ENCODE measurements around the gene SERPINB6. TPM values are rescaled to one million over a fixed set of nuclear protein-coding genes. Genes with fewer than 3 reads are reported as not detected.
"Not testable (repeated sequence)": the region's sequence is repeated elsewhere in the genome, so short reads cannot be mapped to it uniquely, and the experiment has no call there.

SERPINB6 gene
- polyA plus RNA-seq, 1 donor (not counting 4 experiments of a cell fraction or from before 2014, with no cell fraction given) = 66.4 TPM

DNA sequence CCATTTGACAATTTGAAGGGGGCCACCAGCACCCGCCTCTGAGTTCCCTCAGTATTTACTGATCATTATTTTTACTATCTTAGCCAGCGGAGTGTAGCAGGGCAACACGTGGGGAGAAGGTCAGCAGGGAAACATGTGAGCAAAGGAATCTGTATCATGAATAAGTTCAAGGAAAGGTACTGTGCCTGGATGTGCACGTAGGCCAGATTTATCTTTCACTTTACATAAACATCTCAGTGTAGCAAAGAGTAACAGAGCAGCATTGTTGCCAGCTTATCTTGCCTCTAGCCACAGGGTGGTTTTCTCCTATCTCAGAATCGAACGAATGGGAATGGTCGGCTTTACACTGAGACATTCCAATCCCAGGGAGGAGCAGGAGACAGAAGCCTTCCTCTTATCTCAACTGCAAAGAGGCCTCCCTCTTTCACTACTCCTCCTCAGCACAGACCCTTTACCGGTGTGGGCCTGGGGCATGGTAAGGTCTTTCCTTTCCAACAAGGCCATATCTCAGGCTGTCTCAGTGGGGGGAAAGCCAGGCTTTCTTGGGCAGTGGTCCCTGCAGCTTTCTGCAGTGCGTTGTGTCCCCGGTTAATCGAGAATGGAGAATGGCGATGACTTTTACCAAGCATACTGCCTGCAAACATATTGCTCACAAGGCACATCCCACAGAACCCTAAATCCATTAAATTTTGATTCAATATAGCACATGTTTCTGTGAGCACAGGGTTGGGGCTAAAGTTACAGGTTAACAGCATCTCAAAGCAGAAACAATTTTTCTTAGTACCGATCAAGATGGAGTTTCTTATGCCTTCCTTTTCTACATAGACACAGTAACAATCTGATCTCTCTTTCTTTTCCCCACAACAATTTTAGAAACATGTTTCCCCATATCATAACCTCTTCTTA, 45.3 kb downstream of the SERPINB6 start:
- H3K4me3 ChIP-seq (ENCODE audit: control insufficient read depth in 2 of 3, extremely low read depth in 1 of 3, insufficient read depth in 2 of 3, low read depth in 1 of 3, low read length in 3 of 3); H3K4me1 ChIP-seq (ENCODE audit: control insufficient read depth, extremely low read depth, insufficient read depth, low read length); DNase-seq (ENCODE audit: low read depth, low spot score); H3K27me3 ChIP-seq (ENCODE audit: control insufficient read depth, extremely low read depth, insufficient read depth, low read length); H3K4me2 ChIP-seq (ENCODE audit: control insufficient read depth, extremely low read depth, insufficient read depth, low read depth, low read length); H3K9ac ChIP-seq (ENCODE audit: control insufficient read depth, extremely low read depth, insufficient read depth, low read length); dilution Hi-C loops (cut with MboI; ENCODE audit: extremely low pct_ligation_motif_present, low sequenced_read_pairs); H3K36me3 ChIP-seq (ENCODE audit: control insufficient read depth in 2 of 2, extremely low read depth in 1 of 2, insufficient read depth in 2 of 2, low read length in 2 of 2); H3K9me3 ChIP-seq (ENCODE audit: control insufficient read depth, low read depth, low read length); H3K9me1 ChIP-seq (ENCODE audit: control insufficient read depth, extremely low read depth, insufficient read depth, low read length); H3K27ac ChIP-seq (ENCODE audit: control insufficient read depth, insufficient read depth, low read length); H3K79me2 ChIP-seq (ENCODE audit: control insufficient read depth, insufficient read depth, low read length); H4K20me1 ChIP-seq (ENCODE audit: control insufficient read depth, extremely low read depth, insufficient read depth, low read length): not testable (repeated sequence)
- H2AFZ ChIP-seq (ENCODE audit: control insufficient read depth, low read length) = peak overlapping the region; percentile 66
- FAIRE-seq = peak; percentile 43

DNA sequence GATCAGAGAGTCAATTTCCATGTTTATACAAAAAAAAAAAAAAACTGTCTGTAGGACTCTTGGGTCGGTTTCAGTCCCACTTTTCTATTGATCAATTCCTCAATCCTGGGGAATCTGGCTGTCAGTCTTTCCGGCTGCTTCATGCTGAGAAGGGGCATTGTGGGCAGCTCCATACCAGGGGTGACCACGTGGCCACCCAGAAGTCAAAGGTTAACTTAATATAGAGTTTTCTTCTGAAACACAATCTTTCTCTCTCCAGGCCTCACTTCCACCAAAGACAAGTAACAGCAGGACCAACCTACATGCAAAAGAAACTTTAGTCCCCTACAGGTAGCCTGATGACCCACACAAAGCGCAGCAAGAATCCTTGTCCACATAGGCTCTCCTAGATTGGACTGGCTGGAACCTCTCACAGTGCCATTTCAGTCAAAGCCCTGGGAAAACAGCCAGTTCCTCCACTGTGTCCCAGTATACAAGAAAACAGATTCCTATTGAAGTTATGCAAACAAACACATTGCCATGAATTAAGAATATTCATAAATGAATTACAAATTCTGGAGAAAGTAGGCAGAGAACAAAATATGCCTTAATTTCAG, 49.7 kb downstream of the SERPINB6 start:
- no peaks in the 10 kb centered on the region for H3K36me3 ChIP-seq (ENCODE audit: control insufficient read depth in 2 of 2, extremely low read depth in 1 of 2, insufficient read depth in 2 of 2, low read length in 2 of 2)
- H3K4me3 ChIP-seq (ENCODE audit: control insufficient read depth in 2 of 3, extremely low read depth in 1 of 3, insufficient read depth in 2 of 3, low read depth in 1 of 3, low read length in 3 of 3) = no peak overlapping the region
- no peak overlapping the region for H2AFZ ChIP-seq (ENCODE audit: control insufficient read depth, low read length)
- no peak for TF ChIP-seq EZH2 (IDR thresholded peaks at IDR 0.05; ENCODE audit: low read length)
- TF ChIP-seq, protein P1, sequence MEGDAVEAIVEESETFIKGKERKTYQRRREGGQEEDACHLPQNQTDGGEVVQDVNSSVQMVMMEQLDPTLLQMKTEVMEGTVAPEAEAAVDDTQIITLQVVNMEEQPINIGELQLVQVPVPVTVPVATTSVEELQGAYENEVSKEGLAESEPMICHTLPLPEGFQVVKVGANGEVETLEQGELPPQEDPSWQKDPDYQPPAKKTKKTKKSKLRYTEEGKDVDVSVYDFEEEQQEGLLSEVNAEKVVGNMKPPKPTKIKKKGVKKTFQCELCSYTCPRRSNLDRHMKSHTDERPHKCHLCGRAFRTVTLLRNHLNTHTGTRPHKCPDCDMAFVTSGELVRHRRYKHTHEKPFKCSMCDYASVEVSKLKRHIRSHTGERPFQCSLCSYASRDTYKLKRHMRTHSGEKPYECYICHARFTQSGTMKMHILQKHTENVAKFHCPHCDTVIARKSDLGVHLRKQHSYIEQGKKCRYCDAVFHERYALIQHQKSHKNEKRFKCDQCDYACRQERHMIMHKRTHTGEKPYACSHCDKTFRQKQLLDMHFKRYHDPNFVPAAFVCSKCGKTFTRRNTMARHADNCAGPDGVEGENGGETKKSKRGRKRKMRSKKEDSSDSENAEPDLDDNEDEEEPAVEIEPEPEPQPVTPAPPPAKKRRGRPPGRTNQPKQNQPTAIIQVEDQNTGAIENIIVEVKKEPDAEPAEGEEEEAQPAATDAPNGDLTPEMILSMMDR (optimal IDR thresholded peaks at IDR 0.05 in 1 of 3, IDR thresholded peaks at IDR 0.05 in 1 of 3, conservative IDR thresholded peaks at IDR 0.05 in 1 of 3; ENCODE audit: extremely low read depth in 1 of 3, insufficient read depth in 2 of 3, low read length in 3 of 3) = no peak
- no peak overlapping the region for H3K27ac ChIP-seq (ENCODE audit: control insufficient read depth, insufficient read depth, low read length)
- no peaks in the 10 kb centered on the region for H3K9me1 ChIP-seq (ENCODE audit: control insufficient read depth, extremely low read depth, insufficient read depth, low read length)
- H3K4me1 ChIP-seq (ENCODE audit: control insufficient read depth, extremely low read depth, insufficient read depth, low read length) = no peaks in the 10 kb centered on the region
- H3K79me2 ChIP-seq (ENCODE audit: control insufficient read depth, insufficient read depth, low read length) = no peaks in the 10 kb centered on the region
- no peaks in the 10 kb centered on the region for H3K27me3 ChIP-seq (ENCODE audit: control insufficient read depth, extremely low read depth, insufficient read depth, low read length)
- no peaks in the 10 kb centered on the region for H4K20me1 ChIP-seq (ENCODE audit: control insufficient read depth, extremely low read depth, insufficient read depth, low read length)
- no peak overlapping the region for H3K4me2 ChIP-seq (ENCODE audit: control insufficient read depth, extremely low read depth, insufficient read depth, low read depth, low read length)
- no peaks in the 10 kb centered on the region for H3K9me3 ChIP-seq (ENCODE audit: control insufficient read depth, low read depth, low read length)
- DNase-seq (ENCODE audit: low read depth, low spot score) (no peak), FAIRE-seq (no peak)
- no peak overlapping the region for H3K9ac ChIP-seq (ENCODE audit: control insufficient read depth, extremely low read depth, insufficient read depth, low read length)
- dilution Hi-C loops (cut with MboI; ENCODE audit: extremely low pct_ligation_motif_present, low sequenced_read_pairs) = no loop called here
